GM12872 (cell line): Measurements from ENCODE around the gene IFNL1.

Experiments used
- TF ChIP-seq, protein P1 (sequence below): IDR thresholded peaks from 3 replicates; pipeline ENCODE4 v1.5.1; 2011; ENCODE audit warnings: low read depth, mild to moderate bottlenecking, low read length, moderate library complexity; ENCODE audit not compliant: insufficient read depth

IFNL1 gene

DNA sequence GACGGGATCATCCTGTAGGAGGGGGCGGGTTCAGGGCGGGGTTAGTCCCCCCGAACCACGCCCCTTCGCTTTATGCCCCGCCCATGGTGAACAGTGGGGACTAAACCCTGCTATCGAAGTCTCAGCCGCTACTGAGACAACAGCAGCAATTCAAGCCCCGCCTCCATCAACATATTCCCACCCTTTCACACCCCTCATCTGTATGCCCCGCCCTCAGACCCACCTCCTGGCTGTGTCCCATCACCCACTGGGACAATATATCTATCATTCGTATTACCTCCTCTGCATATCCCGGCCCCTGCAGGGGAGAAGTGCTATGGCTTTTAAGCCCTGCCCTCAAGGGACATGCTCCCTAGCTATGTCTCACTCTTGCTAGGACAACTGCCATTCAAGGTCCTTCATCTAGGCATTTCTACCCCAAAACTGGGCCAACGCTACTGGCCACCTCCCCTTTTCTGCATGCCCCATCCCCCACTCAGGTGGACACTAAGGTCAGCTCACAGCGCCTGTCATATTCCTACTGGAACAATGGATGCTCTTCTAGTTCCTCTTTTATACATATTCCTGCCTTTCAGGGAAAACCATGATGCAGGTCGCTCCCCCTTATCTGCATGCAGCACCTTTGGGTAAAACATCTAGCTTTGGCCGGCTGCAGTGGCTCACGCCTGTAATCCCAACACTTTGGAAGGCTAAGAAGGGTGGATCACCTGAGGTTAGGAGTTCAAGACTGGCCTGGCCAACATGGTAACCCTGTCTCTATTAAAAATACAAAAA is 12.5 kb downstream of the IFNL1 start:
- TF ChIP-seq, protein P1, sequence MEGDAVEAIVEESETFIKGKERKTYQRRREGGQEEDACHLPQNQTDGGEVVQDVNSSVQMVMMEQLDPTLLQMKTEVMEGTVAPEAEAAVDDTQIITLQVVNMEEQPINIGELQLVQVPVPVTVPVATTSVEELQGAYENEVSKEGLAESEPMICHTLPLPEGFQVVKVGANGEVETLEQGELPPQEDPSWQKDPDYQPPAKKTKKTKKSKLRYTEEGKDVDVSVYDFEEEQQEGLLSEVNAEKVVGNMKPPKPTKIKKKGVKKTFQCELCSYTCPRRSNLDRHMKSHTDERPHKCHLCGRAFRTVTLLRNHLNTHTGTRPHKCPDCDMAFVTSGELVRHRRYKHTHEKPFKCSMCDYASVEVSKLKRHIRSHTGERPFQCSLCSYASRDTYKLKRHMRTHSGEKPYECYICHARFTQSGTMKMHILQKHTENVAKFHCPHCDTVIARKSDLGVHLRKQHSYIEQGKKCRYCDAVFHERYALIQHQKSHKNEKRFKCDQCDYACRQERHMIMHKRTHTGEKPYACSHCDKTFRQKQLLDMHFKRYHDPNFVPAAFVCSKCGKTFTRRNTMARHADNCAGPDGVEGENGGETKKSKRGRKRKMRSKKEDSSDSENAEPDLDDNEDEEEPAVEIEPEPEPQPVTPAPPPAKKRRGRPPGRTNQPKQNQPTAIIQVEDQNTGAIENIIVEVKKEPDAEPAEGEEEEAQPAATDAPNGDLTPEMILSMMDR, result no peak

DNA sequence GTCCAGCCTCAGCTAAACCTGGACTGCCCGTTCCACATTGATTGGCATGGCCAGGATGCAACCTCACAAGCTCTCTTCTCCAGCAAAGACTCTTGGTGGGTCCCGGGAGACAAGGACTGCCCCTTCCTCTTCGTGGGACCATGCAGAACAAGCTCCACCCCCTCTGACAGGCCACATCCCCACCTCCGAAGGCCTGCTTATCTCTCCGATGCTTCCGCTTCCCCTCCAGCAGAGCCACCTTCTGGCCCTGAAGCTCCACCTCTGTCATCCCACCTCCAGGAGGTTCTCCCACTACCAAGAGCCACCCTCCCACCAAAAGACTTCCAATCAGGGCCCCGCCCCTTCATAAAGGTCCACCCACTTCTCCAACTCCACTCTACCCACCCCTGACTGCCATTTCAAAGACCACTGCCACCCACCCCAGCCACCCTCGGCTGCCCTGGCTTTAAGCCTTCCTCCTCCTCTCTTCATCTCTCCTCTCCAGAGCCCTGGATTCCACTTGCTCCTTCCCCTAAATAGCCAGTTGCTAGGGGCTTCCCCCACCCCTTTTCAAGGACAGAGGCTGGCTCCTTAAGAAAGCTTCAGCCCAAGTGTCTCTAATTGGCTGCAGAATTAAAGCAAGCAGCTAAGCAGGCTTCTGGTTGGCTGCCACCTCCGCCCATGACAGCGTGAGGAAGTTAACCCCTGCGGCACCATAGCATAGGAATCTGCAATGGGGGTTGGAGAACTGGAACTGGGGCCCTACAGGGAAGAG is 14.5 kb downstream of the IFNL1 start:
- TF ChIP-seq, protein P1, result no peak

GRCh38 chr19:39314016-39314728 is 18.0 kb downstream of the IFNL1 start:
- TF ChIP-seq, protein P1, result no peak

GRCh38 chr19:39315933-39316332 is 19.7 kb downstream of the IFNL1 start:
- TF ChIP-seq, protein P1, result no peak

GRCh38 chr19:39316627-39317321 is 20.6 kb downstream of the IFNL1 start:
- TF ChIP-seq, protein P1, result no peak

GRCh38 chr19:39317476-39317875 is 21.3 kb downstream of the IFNL1 start:
- TF ChIP-seq, protein P1, result no peak
